WTC11 (cell line): ENCODE data around the gene ALOX15B. TPM values are rescaled to one million over a fixed set of nuclear protein-coding genes. Genes with fewer than 3 reads are reported as not detected.

Experiments used
- ATAC-seq: fragments of 200-7000 bp; cut with Tn5 transposase; 2 replicates; pipeline ENCODE4 v1.10.0; 2021; ENCODE audit warnings: mild to moderate bottlenecking, moderate library complexity
- CTCF ChIA-PET: fragments of 300-600 bp; sonication (Branson Sonifier 250); formaldehyde crosslinking; loops from one replicate; lab custom pipeline; 2021; ENCODE audit warnings: antibody characterized with exemption; lab: Charles Lee
- POLR2A ChIA-PET: fragments of 350-600 bp; sonication (Branson Sonifier 250); formaldehyde crosslinking; loops from one replicate; lab custom pipeline; 2021; ENCODE audit warnings: antibody characterized with exemption; lab: Charles Lee
- DNase-seq: peaks from one replicate; pipeline ENCODE4 v3.0.0; 2021; ENCODE audit warnings: low spot score
- H3K27ac Mint-ChIP-seq: 2 replicates; pipeline ENCODE4 v1.8.0; 2021; ENCODE audit warnings: mixed read lengths
- H3K27me3 Mint-ChIP-seq: 2 replicates; pipeline ENCODE4 v1.8.0; 2021; ENCODE audit warnings: low read depth, mild to moderate bottlenecking, moderate library complexity, mixed read lengths
- H3K36me3 Mint-ChIP-seq: 2 replicates; pipeline ENCODE4 v1.8.0; 2021; ENCODE audit warnings: mixed read lengths
- H3K4me1 Mint-ChIP-seq: 2 replicates; pipeline ENCODE4 v1.8.0; 2022; ENCODE audit warnings: mixed read lengths
- H3K4me3 Mint-ChIP-seq: 2 replicates; pipeline ENCODE4 v1.8.0; 2021; ENCODE audit warnings: mild to moderate bottlenecking, moderate library complexity, mixed read lengths
- H3K9me3 Mint-ChIP-seq: 2 replicates; pipeline ENCODE4 v1.8.0; 2021; ENCODE audit warnings: mixed read lengths
- AFF4 ChIP-seq: sonication (generic); formaldehyde crosslinking; IDR thresholded peaks from 2 replicates; pipeline ENCODE4 v1.8.1; 2023; ENCODE audit warnings: mild to moderate bottlenecking, missing genetic modification reagents, borderline replicate concordance
- ATF1 ChIP-seq: sonication (generic); formaldehyde crosslinking; IDR thresholded peaks from 2 replicates; pipeline ENCODE4 v1.8.1; 2023; ENCODE audit warnings: mild to moderate bottlenecking, moderate library complexity, missing genetic modification reagents
- ATF3 ChIP-seq: sonication (generic); formaldehyde crosslinking; conservative IDR thresholded peaks from 2 replicates; pipeline ENCODE4 v1.8.1; 2022; ENCODE audit warnings: mild to moderate bottlenecking, missing genetic modification reagents
- CBFB ChIP-seq: sonication (generic); formaldehyde crosslinking; IDR thresholded peaks from 2 replicates; pipeline ENCODE4 v1.8.1; 2022; ENCODE audit warnings: mild to moderate bottlenecking, low read depth, missing genetic modification reagents
- CREM ChIP-seq: sonication (generic); formaldehyde crosslinking; IDR thresholded peaks from 2 replicates; pipeline ENCODE4 v1.8.1; 2022; ENCODE audit warnings: mild to moderate bottlenecking, missing genetic modification reagents, moderate library complexity
- FOXK1 ChIP-seq: sonication (generic); formaldehyde crosslinking; IDR thresholded peaks from 2 replicates; pipeline ENCODE4 v1.8.0; 2022; ENCODE audit warnings: mild to moderate bottlenecking, moderate library complexity, missing genetic modification reagents
- GABPB1 ChIP-seq: sonication (generic); formaldehyde crosslinking; IDR thresholded peaks from 2 replicates; pipeline ENCODE4 v1.8.1; 2023; ENCODE audit warnings: mild to moderate bottlenecking, missing genetic modification reagents
- JUN ChIP-seq: sonication (generic); formaldehyde crosslinking; IDR thresholded peaks from 2 replicates; pipeline ENCODE4 v1.8.0; 2023; ENCODE audit warnings: mild to moderate bottlenecking, missing genetic modification reagents
- KAT7 ChIP-seq: sonication (generic); formaldehyde crosslinking; IDR thresholded peaks from 2 replicates; pipeline ENCODE4 v1.8.1; 2023; ENCODE audit warnings: missing genetic modification reagents, mild to moderate bottlenecking, borderline replicate concordance
- NFE2L1 ChIP-seq: sonication (generic); formaldehyde crosslinking; IDR thresholded peaks from 2 replicates; pipeline ENCODE4 v1.8.1; 2023; ENCODE audit warnings: missing genetic modification reagents
- NR3C1 ChIP-seq: sonication (generic); formaldehyde crosslinking; conservative IDR thresholded peaks from 2 replicates; pipeline ENCODE4 v1.8.1; 2023; ENCODE audit warnings: low read depth, mild to moderate bottlenecking, missing genetic modification reagents
- OVOL2 ChIP-seq: fragments of 250-450 bp; sonication (Bioruptor Pico); IDR thresholded peaks from 2 replicates; pipeline ENCODE4 v1.9.0; 2021; ENCODE audit warnings: mild to moderate bottlenecking, borderline replicate concordance
- PRRX2 ChIP-seq: fragments of 250-450 bp; sonication (Bioruptor Pico); IDR thresholded peaks from 2 replicates; pipeline ENCODE4 v1.8.0; 2021; ENCODE audit warnings: mild to moderate bottlenecking
- TEAD1 ChIP-seq: sonication (generic); formaldehyde crosslinking; IDR thresholded peaks from 2 replicates; pipeline ENCODE4 v1.8.0; 2022; ENCODE audit warnings: mild to moderate bottlenecking, missing genetic modification reagents
- TP53 ChIP-seq: sonication (generic); formaldehyde crosslinking; IDR thresholded peaks from 2 replicates; pipeline ENCODE4 v1.8.1; 2023; ENCODE audit warnings: mild to moderate bottlenecking, missing genetic modification reagents
- ZBTB21 ChIP-seq: sonication (generic); formaldehyde crosslinking; IDR thresholded peaks from 2 replicates; pipeline ENCODE4 v1.8.1; 2023; ENCODE audit warnings: mild to moderate bottlenecking, missing genetic modification reagents, borderline replicate concordance
- ZNF281 ChIP-seq: sonication (generic); formaldehyde crosslinking; IDR thresholded peaks from 2 replicates; pipeline ENCODE4 v1.8.0; 2023; ENCODE audit warnings: mild to moderate bottlenecking, missing genetic modification reagents
- ZNF396 ChIP-seq: fragments of 250-450 bp; sonication (Bioruptor Pico); IDR thresholded peaks from 2 replicates; pipeline ENCODE4 v1.8.0; 2021; ENCODE audit warnings: mild to moderate bottlenecking, moderate library complexity, borderline replicate concordance
- ZNF425 ChIP-seq: fragments of 250-450 bp; sonication (Bioruptor Pico); conservative IDR thresholded peaks from 2 replicates; pipeline ENCODE4 v1.9.0; 2021; ENCODE audit warnings: mild to moderate bottlenecking
- ZNF532 ChIP-seq: fragments of 250-450 bp; sonication (Bioruptor Pico); IDR thresholded peaks from 2 replicates; pipeline ENCODE4 v1.9.0; 2021; ENCODE audit warnings: mild to moderate bottlenecking, borderline replicate concordance
- ZSCAN18 ChIP-seq: fragments of 250-450 bp; sonication (Bioruptor Pico); IDR thresholded peaks from 2 replicates; pipeline ENCODE4 v2.1.2; 2022; ENCODE audit warnings: mild to moderate bottlenecking, moderate library complexity
- total RNA-seq: library from RNA; stranded (reverse); gene quantifications from 3 replicates; pipeline ENCODE4 v1.2.3, GENCODE V29; 2021

The ALOX15B gene
- total RNA-seq, 1 experiment from 2014 or later = 0.22 TPM

GRCh38 chr17:8031950-8032349, 6.9 kb upstream of the ALOX15B start:
- ChIA-PET CTCF (interaction anchor here (1.8 to 2.5 kb wide), 3 partner anchors 9 to 25 kb away, joined by 6 to 15 read pairs (median 9); no protein-coding TSS in a partner anchor), POLR2A (no interaction called here)
- Mint-ChIP-seq H3K4me3 (no peak overlapping the region), H3K36me3 (no peaks in the 10 kb centered on the region), H3K27me3 (peaks cover 16% of the 10 kb centered on the region), H3K9me3 (no peaks in the 10 kb centered on the region), H3K27ac (no peak overlapping the region), H3K4me1 (peaks cover 4% of the 10 kb centered on the region)
- TF ChIP-seq CREM (CRISPR knock-in tag) (no peak), CBFB (CRISPR knock-in tag) (no peak), NFE2L1 (CRISPR knock-in tag) (no peak), OVOL2 (CRISPR knock-in tag) (no peak), TEAD1 (CRISPR knock-in tag) (no peak), NR3C1 (CRISPR knock-in tag) (no peak)
- no peak for ATAC-seq
- DNase-seq = no peak

GRCh38 chr17:8032442-8032841, 6.4 kb upstream of the ALOX15B start:
- POLR2A ChIA-PET = no interaction called here
- Mint-ChIP-seq H3K4me3 (no peak overlapping the region), H3K36me3 (no peaks in the 10 kb centered on the region), H3K27ac (no peak overlapping the region), H3K27me3 (peaks cover 14% of the 10 kb centered on the region), H3K9me3 (peaks cover 3% of the 10 kb centered on the region), H3K4me1 (peaks cover 4% of the 10 kb centered on the region)
- CTCF ChIA-PET = interaction anchor here (0.9 to 2.5 kb wide), 4 partner anchors 9 to 44 kb away, joined by 5 to 15 read pairs (median 8); no protein-coding TSS in a partner anchor
- DNase-seq = no peak
- no peak for TF ChIP-seq ATF1
- TF ChIP-seq ZNF396 (CRISPR knock-in tag) = no peak
- TF ChIP-seq KAT7 = no peak
- no peak for TF ChIP-seq OVOL2 (CRISPR knock-in tag)
- TF ChIP-seq PRRX2 = no peak
- TF ChIP-seq TP53 (CRISPR knock-in tag) = no peak
- no peak for TF ChIP-seq ZNF532 (CRISPR knock-in tag)
- TF ChIP-seq TEAD1 (CRISPR knock-in tag) = no peak
- no peak for TF ChIP-seq GABPB1 (CRISPR knock-in tag)
- no peak for TF ChIP-seq ZNF425 (CRISPR knock-in tag)
- TF ChIP-seq ZNF281 (CRISPR knock-in tag) = no peak
- no peak for TF ChIP-seq ZSCAN18 (CRISPR knock-in tag)
- no peak for TF ChIP-seq JUN (CRISPR knock-in tag)
- no peak for TF ChIP-seq AFF4 (CRISPR knock-in tag)
- TF ChIP-seq ATF3 (CRISPR knock-in tag) = no peak
- no peak for TF ChIP-seq FOXK1
- no peak for TF ChIP-seq ZBTB21 (CRISPR knock-in tag)
- no peak for ATAC-seq
